ENCODE results near the gene CNTNAP5. TPM values are rescaled to one million over a fixed set of nuclear protein-coding genes. Genes with fewer than 3 reads are reported as not detected.

CNTNAP5 gene
- total and polyA plus RNA-seq, 8 donors, result 0.03 to 0.29 (median 0.10) TPM; not detected in 4

DNA sequence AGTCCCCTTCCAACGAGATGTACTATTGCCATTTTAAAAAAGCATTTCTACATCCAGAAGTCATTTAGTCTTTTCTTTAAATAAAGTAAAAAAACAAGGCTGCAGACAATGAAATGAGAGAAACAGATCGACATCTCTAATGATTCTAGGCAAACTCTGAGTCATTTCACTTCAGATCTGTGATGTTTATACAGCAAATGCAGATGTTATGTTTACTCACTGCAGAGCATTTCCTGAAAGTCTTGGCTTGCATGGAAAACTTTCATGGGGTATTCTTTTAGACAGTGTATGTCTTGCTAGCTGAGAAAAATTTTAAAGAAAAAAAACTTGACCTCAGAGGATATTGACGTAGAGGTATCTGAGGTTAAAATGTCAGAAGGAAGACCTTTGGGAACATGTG, 797.4 kb downstream of the CNTNAP5 start:
- H3K4me1 ChIP-seq, result no peaks in the 10 kb centered on the region
- intact Hi-C loops (cut with DNase I), result no loop called here
- DNase-seq (no peak), ATAC-seq (no peak)
- no peak overlapping the region for H3K4me3 ChIP-seq
- no peak for TF ChIP-seq CTCF (IDR thresholded peaks at IDR 0.05)
- no peaks in the 10 kb centered on the region for H3K27me3 ChIP-seq
- H3K9me3 ChIP-seq, result peaks cover 0 to 2% of the 10 kb centered on the region in 2 donors
- no peak overlapping the region for H3K27ac ChIP-seq
- H3K36me3 ChIP-seq, result no peaks in the 10 kb centered on the region

- TF ChIP-seq CTCF (IDR thresholded peaks at IDR 0.05), result no peak
- Histone ChIP-seq H3K4me1 (no peaks in the 10 kb centered on the region), H3K36me3 (no peaks in the 10 kb centered on the region), H3K27me3 (no peaks in the 10 kb centered on the region), H3K27ac (no peak overlapping the region), H3K4me3 (no peak overlapping the region), H3K9me3 (no peaks in the 10 kb centered on the region)
- ATAC-seq (no peak), DNase-seq (no peak)
- intact Hi-C loops (cut with DNase I), result no loop called here
Measured at GRCh38 chr2:124824441-124824840, 799.4 kb downstream of the CNTNAP5 start.

GRCh38 chr2:124832521-124832920, 807.4 kb downstream of the CNTNAP5 start:
- TF ChIP-seq CTCF (IDR thresholded peaks at IDR 0.05), result no peak
- Histone ChIP-seq H3K27me3 (no peaks in the 10 kb centered on the region), H3K27ac (no peak overlapping the region), H3K36me3 (no peaks in the 10 kb centered on the region), H3K9me3 (no peaks in the 10 kb centered on the region), H3K4me3 (no peak overlapping the region), H3K4me1 (no peaks in the 10 kb centered on the region)
- DNase-seq, result no peak
- no peak for ATAC-seq
- intact Hi-C loops (cut with DNase I), result no loop called here

GRCh38 chr2:124834331-124834730, 809.2 kb downstream of the CNTNAP5 start:
- TF ChIP-seq CTCF (IDR thresholded peaks at IDR 0.05), result no peak
- no peaks in the 10 kb centered on the region for H3K4me1 ChIP-seq
- no peak overlapping the region for H3K4me3 ChIP-seq
- no peaks in the 10 kb centered on the region for H3K27me3 ChIP-seq
- H3K36me3 ChIP-seq, result no peaks in the 10 kb centered on the region
- no peak for DNase-seq
- intact Hi-C loops (cut with DNase I), result no loop called here
- no peak for ATAC-seq
- H3K27ac ChIP-seq, result no peak overlapping the region
- H3K9me3 ChIP-seq, result no peaks in the 10 kb centered on the region

DNA sequence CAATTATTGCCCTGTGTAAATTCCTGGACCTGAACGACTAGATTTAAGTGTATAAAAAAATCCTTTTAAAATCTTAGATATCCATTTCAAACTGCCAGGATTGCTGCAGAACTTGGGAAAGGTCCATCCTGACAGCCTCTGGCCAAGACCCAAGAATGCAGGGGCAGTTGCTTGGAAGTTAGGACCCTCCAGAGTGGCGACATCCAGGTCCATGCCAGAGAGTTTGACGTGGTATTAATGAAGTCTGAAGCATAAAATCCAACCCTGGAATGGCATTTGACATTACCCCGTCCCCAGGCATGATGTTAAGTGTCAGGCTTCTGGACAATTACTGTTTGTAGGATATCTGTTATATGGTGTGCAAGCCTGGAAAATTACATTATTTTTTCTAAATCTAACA, 810.2 kb downstream of the CNTNAP5 start:
- Histone ChIP-seq H3K9me3 (no peaks in the 10 kb centered on the region), H3K4me1 (no peaks in the 10 kb centered on the region), H3K27ac (no peak overlapping the region), H3K36me3 (no peaks in the 10 kb centered on the region), H3K4me3 (no peak overlapping the region), H3K27me3 (no peaks in the 10 kb centered on the region)
- intact Hi-C loops (cut with DNase I), result no loop called here
- peak in 1 of 4 donors; percentile 10 for DNase-seq
- no peak for ATAC-seq
- no peak for TF ChIP-seq CTCF (IDR thresholded peaks at IDR 0.05)

Measured in left lung (tissue), 10 donors.